Stimulated activated CD8-positive, alpha-beta memory T cell treated with anti-CD3 and anti-CD28 coated beads, Interleukin-15, amount 100 ng/mL, for 24 hours (primary cell): ENCODE results near the gene AK5.

Experiments
- DNase-seq: peaks from one replicate; pipeline ENCODE4 v3.0.0-alpha.2; 2020; ENCODE audit warnings: low read depth

AK5 gene, protein sequence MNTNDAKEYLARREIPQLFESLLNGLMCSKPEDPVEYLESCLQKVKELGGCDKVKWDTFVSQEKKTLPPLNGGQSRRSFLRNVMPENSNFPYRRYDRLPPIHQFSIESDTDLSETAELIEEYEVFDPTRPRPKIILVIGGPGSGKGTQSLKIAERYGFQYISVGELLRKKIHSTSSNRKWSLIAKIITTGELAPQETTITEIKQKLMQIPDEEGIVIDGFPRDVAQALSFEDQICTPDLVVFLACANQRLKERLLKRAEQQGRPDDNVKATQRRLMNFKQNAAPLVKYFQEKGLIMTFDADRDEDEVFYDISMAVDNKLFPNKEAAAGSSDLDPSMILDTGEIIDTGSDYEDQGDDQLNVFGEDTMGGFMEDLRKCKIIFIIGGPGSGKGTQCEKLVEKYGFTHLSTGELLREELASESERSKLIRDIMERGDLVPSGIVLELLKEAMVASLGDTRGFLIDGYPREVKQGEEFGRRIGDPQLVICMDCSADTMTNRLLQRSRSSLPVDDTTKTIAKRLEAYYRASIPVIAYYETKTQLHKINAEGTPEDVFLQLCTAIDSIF

DNA sequence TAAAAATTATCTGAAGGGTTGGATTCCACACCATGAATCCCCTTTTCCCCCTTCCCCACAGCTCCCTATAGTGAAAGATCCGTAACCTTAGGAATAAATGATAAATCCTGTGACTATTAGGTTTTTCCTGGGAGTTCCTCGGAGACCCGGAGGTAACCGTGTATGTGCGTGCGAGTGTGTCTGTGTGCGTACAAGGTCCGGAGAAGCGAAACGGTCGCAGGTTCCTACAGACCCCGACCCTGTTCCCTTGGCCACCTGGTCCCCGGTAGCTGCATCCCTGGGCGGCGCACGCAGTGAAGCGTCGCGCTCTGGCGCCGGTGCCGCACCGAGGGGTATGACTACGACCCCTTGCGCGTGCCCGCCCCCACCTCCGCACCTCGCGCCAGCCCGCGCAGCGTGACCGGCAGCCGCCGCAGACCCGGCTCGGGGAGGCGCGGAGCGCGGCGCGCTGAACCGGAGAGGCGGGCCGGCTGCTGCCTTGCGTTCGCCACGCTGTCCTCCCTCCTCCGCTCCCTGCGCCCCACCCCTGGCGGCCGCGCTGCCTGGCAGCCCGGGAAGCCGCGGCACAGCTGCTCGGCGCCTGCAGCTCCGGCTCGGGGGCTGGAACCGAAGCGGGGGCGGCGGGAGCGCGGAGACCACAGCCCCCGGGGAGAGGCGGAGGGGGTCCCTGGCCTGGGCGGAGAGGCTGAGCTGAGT is at the start of gene AK5:
Gene AK5, plus strand, starts transcription at position 529 of the 696 bp plus-strand sequence. CDS start 295 bp downstream, outside the sequence.
- no peak for DNase-seq

- DNase-seq: no peak
Measured at GRCh38 chr1:77232829-77233228, 49.0 kb upstream of the AK5 start.

DNA sequence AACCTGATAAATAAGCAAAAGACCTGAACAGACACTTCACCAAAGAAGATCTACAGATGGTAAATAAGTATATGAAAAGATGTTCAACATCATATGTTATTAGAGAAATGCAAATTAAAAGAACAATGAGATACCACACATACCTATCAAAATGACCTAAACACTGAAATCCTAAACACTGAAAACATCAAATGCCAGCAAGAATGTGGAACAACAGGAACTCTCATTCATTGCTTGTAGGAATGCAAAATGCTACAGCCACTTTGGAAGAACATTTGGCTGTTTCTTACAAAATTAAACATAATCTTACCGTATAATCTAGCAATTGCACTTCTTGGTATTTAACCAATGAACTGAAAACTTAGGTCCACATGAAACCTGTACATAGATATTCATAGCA is 47.7 kb upstream of the AK5 start:
- DNase-seq: no peak

DNA sequence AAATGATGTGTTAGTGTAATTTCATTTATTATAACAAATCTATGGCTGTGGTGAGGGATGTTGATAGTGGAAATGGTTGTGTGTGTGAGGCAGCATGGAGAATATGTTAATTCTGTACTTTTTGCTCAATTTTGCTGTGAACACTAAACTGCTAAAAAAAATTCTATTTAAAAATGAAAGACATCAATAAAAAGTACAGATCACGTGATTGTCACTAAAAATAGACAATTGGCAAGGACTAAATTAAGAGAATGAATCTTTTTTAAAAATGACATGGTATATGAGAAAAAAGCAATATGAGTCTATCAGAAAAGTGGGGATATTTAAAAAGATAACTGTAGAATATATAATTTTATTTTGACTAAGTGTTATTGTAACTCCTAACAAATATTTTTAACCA is 46.9 kb upstream of the AK5 start:
- no peak for DNase-seq

DNA sequence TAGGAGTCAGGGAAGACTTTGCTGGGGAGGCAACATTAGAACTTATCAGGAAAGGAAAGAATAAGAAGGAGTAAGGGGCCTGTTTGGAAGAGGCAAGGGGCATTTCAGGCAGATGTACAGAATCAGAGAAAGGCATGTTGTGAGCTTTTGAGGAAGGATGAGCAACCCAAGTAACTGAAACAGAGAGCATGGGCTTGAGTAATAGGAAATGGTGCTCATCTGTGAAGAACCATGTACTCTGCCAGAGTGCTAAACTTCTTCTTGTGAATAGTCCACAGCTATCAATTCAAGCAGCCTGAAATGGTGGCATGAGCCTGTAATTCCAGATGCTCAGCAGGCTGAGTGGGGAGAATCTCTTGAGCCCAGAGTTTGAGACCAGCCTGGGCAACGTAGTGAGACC is 43.4 kb upstream of the AK5 start:
- DNase-seq: no peak

DNA sequence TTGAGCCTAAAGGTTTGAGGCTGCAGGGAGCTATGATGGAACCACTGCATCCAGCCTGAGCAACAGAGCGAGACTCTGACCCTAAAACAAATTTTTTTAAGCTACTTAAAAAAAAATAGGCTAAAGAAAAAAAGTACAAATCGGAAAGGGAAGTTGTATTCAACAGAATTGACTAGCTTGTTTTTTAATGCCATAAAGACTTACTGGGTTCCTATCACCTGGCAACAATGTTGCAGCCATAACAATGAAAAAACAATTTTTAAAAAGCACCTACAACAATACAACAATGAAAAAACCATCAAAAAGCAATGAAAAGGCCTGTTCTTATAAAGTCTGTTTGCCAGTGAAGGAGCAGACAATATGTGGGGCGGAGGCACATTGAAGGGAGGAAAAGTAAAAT is 42.5 kb upstream of the AK5 start:
- DNase-seq: no peak

DNA sequence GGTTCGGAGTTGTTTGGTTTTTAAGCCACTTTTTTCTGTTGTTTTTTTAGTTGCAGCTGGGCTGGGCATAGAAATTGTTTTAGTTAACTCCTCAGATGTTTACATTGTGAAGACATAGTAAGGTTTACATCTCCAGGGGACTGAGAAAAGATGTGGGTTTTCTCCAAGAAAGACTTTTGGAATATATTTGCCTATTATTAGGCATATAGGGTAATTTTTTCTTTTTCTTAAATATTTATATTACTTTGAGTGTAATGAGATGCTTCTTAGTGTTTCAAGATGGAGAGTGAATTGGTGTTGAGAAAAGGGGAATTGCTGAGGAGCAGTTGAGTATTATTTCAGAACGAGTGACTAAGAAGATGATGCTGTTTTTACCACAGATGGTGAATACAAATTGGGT is 36.0 kb upstream of the AK5 start:
- DNase-seq: no peak

- DNase-seq: no peak
Measured at GRCh38 chr1:77250126-77250525, 31.7 kb upstream of the AK5 start.

- no peak for DNase-seq
Measured at GRCh38 chr1:77253211-77253610, 28.6 kb upstream of the AK5 start.

DNA sequence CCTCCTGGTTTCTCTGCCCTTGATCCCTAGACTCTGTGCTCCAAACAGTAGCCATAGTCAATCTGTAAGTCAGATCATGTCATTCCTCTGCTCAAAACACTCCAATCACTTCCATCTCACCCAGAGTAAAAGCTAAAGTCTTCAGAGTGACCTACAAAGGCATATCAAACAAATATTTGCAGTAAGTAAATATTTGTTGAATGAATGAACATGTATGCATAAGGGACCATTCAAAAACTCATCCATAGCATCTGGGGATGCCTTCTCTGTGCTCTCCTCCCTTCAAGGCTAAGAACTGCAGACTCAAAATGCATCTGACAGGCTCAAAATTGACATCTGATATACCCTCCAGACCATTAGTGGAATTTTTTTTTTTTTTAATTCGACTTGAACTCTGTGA is 18.1 kb upstream of the AK5 start:
- DNase-seq: no peak

DNA sequence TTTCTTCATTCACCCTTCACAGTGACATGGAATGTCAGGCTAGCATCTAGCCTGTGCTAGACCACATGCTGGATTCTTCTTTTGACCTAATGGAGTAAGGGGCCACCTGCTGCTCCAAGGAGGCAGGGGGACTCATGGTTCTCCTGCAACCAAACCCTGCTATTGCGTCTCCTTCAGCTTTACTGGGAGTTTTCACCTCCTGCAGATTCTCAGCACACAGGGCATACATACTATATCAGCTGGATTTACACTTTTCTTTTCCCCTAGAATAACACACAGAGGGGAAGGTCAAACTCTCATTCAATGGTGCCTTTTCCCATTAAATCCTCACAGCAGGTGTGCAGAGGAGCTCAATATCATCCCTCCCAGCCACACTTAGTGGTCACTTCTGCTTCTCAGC is 16.6 kb upstream of the AK5 start:
- DNase-seq: no peak

GRCh38 chr1:77267035-77267434 is 14.8 kb upstream of the AK5 start:
- DNase-seq: no peak

GRCh38 chr1:77271852-77272580 is 9.8 kb upstream of the AK5 start:
- DNase-seq: no peak

- DNase-seq: no peak
Measured at GRCh38 chr1:77273891-77274290, 7.9 kb upstream of the AK5 start.

DNA sequence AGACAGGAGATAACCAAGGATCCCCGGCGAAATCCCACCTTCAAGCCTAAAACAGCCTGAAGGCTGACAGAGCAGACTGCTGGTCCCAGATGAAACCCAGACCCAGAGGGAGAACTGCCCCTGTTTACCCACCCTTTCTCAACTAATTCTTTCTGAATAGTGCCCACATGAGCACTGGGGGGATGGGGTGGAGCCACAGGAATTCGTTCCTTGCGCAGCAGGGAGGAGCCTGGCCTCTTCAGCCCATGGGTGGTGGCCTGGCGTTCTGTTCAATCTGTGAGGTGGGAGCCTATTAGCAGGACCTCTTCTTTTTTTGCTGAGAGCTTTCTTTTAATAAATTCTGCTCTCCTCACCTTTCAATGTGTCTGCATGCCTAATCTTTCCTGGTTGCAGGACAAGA is 6.6 kb upstream of the AK5 start:
- no peak for DNase-seq

- no peak for DNase-seq
Measured at GRCh38 chr1:77276941-77277340, 4.9 kb upstream of the AK5 start.

DNA sequence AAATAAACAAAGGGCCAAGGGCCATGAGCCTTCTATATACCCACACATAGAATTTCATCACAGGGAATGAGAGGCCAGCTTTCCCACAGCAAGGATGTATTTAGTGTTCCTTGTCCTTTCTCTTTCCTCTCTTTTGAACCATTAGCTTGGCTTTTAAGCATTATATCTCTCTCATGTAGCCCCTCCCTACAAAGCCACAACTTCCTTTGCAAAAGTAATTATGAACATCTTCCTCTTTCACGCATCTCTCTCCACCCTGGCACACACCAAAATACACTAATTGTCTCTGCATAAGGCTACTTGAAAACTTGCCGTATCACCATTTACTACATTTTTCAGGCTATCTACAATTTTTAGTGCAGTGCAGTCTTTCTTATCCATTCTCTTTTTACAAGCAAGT is 1.9 kb upstream of the AK5 start:
- DNase-seq: no peak

GRCh38 chr1:77280962-77281361 is 857 bp upstream of the AK5 start:
- DNase-seq: no peak

- DNase-seq: no peak
Measured at GRCh38 chr1:77282187-77282865, 507 bp downstream of the AK5 start.

DNA sequence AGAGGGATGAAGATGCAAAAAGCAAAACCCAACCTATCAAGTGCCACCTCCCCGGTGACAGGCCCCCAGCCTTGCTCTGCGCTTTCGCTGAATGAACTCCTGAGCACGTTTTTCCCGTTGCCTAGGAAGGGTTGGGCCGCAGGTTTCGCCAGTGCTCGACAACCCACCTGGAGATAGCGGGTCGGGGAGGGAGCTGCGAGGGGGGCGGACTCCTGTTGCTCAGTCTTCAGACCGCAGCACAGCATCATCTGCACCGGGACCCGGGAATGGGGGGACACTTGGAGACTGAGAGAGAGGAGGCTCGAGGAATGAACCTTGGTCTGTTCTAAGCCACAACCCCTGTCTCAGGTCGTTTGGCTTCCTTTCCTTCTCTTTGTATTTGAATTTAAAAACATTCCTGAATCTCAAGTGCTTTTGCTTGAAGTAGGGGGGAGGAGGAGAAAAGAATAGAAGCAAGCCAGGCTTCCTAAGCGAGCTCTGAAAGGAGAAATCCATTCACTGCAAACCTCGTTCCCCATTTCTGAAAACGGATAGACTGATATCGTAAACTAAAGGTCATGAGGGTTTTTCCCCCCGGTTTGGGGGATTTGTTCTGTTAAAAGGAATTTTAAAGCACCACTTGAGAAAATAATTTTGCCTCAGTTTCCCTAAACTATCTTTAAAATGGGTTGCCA is 1.2 kb downstream of the AK5 start:
- no peak for DNase-seq

DNA sequence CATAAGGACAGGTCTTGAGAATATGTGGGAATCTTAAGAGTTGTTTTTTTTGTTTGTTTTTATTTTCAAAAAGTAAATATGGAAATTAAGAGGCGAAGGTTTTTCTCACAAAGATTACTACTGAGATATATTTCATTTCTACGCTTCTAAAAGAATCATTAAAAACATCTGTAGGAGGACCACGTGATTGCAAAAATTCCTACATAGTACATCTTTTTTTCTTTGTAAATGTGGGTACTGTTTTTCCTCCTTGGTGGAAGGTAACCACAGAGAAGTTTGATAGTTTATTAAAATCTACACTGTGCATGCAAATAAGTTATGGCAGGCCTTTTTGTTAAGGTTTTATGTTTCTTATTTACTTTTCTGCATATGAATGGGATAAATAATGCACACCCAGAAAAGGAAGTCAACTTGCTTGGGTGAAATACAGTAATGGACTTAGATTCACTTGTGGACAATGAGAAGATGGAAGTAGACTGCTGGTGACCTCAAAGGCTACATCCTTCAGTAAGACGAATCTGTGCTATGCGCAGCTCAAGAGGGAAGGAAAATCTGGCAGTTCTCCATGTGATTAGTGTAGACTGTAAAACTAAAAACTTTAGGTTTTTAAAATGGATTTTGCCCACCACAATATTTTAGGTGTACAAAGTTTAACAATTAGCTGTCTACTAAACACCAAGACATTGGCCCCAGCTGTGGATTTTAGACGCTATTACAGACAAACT is 2.0 kb downstream of the AK5 start:
- no peak for DNase-seq
